Bronchial epithelial cell (primary cell): ENCODE results near the gene SH3GL3. TPM values are rescaled to one million over a fixed set of nuclear protein-coding genes. Genes with fewer than 3 reads are reported as not detected.

Source experiments
- DNase-seq: peaks from one replicate; pipeline ENCODE4 v3.0.0-alpha.2; 2010; ENCODE audit warnings: low read depth
- FAIRE-seq: peaks from 2 replicates; lab custom pipeline; 2011; peaks lifted over from hg19 to GRCh38; lab: Jason Lieb, UNC
- H3K27me3 ChIP-seq: 2 replicates; pipeline ENCODE4 v1.5.1; 2011; ENCODE audit warnings: low read length; ENCODE audit not compliant: control insufficient read depth, insufficient read depth
- H3K36me3 ChIP-seq: 2 replicates; pipeline ENCODE4 v1.5.1; 2011; ENCODE audit warnings: low read length; ENCODE audit not compliant: control insufficient read depth, insufficient read depth
- H3K4me3 ChIP-seq: 2 replicates; pipeline ENCODE4 v1.5.1; 2011; ENCODE audit warnings: mild to moderate bottlenecking, low read depth, low read length, control low read depth
- total RNA-seq: library from RNA; depleted of rRNA; stranded (reverse); fragments of >200 nt; gene quantifications from 2 replicates; pipeline ENCODE4 v1.2.1, GENCODE V29; 2014
- TF ChIP-seq, protein P1 (sequence below): IDR thresholded peaks from 2 replicates; pipeline ENCODE4 v1.5.1; 2011; ENCODE audit warnings: mild to moderate bottlenecking, moderate library complexity, low read length, control low read depth, inconsistent platforms; ENCODE audit not compliant: insufficient read depth, severe bottlenecking

Gene SH3GL3
- total RNA-seq, 1 donor from 2014 or later = 1.1 TPM

DNA sequence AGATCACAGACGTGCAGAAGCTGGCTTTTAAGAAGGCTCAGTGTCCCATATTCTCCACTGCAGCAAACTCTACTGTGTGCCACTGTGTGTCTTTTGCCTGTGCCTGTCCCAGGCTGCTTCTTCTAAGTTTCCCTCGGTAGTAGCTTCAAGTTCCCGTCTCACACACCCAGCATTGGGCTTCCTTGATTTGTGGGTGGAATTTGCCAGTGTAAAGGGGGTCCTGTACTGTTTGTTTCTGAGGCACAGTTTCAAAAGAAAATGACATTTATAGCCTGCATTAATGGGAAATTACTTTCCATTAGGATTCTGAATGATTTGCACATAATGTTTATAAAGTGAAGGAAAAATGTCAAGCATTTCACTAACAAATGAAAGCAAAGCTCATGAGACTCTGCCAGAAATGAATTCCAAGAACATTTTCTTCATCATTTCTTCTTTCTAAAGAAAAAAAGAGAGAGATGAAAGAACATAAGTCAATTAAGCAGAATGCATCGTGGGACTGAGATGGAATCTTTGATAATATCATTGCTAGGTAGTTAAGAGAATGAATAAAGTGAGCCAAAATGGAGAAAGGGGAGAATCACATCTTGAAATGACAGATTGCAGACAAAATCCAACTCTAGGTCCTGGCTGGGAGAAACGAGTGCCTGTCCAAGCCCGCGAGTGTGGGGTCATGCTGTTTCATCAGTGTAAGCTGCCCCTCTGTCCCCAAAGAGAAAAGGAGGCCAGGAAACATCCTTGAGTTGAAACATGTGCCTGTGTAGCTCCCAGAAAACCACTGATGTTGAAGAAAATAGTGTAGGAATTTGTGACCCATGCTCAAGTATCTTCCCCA lies 158.2 kb downstream of the SH3GL3 start:
- Histone ChIP-seq H3K36me3 (no peaks in the 10 kb centered on the region), H3K27me3 (no peaks in the 10 kb centered on the region), H3K4me3 (no peak overlapping the region)
- DNase-seq (no peak), FAIRE-seq (peak; percentile 13)
- TF ChIP-seq, protein P1, sequence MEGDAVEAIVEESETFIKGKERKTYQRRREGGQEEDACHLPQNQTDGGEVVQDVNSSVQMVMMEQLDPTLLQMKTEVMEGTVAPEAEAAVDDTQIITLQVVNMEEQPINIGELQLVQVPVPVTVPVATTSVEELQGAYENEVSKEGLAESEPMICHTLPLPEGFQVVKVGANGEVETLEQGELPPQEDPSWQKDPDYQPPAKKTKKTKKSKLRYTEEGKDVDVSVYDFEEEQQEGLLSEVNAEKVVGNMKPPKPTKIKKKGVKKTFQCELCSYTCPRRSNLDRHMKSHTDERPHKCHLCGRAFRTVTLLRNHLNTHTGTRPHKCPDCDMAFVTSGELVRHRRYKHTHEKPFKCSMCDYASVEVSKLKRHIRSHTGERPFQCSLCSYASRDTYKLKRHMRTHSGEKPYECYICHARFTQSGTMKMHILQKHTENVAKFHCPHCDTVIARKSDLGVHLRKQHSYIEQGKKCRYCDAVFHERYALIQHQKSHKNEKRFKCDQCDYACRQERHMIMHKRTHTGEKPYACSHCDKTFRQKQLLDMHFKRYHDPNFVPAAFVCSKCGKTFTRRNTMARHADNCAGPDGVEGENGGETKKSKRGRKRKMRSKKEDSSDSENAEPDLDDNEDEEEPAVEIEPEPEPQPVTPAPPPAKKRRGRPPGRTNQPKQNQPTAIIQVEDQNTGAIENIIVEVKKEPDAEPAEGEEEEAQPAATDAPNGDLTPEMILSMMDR = no peak

DNA sequence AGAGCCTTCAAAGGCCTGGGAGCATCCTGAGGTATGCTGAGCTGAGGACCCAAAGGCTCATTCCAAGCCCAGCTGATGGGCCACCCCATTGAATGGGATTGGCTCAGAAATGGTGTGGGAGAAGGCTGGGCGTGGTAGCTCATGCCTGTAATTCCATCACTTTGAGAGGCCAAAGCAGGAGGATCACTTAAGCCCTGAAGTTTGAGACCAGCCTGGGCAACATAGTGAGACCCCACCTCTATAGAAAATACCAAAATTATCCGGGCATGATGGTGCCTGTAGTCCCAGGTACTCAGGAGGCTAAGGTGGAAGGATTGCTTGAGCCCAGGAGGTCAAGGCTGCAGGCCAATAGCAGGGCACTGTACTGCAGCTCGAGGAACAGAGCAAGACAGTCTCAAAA lies 163.0 kb downstream of the SH3GL3 start:
- H3K27me3 ChIP-seq = no peaks in the 10 kb centered on the region
- TF ChIP-seq, protein P1 = no peak
- FAIRE-seq (no peak), DNase-seq (no peak)
- H3K4me3 ChIP-seq = no peak overlapping the region
- H3K36me3 ChIP-seq = no peaks in the 10 kb centered on the region

DNA sequence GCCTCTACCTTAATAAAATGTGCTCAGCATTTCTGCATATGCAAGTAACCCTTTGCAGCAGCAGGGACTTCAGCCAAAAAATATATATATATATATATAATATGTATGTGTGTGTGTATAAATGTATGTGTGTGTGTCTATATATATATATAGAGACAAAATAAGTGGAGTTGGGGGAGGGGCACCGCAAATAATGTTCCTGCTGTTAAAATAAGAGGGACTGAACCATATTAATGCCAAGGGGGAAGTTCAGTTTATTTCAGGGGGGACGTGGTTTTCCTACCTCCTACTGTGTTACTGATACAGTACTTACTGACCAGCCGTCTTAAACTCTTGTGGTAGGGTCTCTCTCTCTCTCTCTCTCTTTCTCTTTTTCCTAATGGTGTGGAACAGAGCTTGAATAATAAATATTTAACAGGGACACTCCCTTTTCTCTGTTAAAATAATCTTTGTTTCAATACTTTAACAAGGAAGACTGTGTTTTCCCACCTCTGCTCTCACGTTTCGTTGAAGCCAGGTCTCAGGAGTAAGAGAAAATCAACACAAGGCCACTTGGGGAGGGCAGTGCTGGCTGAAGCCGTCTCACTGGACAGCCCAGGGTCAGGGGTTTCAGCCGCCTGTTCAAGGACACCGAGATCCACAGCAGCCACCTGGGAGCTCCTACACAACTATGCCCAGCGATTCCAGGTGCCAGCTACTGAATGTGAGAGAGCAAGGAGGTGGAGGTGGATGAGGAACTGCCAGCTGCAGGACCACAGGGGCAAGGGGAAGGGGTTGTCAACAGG lies 164.0 kb downstream of the SH3GL3 start:
- H3K4me3 ChIP-seq = no peak overlapping the region
- H3K36me3 ChIP-seq = no peaks in the 10 kb centered on the region
- no peak for DNase-seq
- FAIRE-seq = peak; percentile 76
- TF ChIP-seq, protein P1 = no peak
- H3K27me3 ChIP-seq = no peaks in the 10 kb centered on the region

DNA sequence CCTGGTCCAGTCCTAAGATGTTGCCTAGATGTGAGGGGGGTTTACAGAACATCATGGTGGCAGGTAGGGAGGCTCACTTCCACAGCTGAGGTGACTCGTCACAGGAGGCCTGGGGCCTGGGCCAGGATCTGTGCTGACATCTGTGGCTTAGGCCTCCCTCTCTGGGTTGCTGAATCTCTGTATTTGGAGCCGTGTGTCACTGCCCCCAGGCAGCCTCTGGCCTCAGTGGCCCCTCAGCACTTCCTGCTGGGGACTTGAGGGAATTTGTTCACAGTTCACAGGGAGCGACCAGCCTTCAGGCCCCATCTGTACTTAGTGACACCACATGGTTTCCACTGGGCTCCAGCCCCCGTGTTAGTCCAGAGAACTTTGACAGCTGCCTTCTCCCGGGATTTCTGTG lies 165.1 kb downstream of the SH3GL3 start:
- TF ChIP-seq, protein P1 = no peak
- no peak overlapping the region for H3K4me3 ChIP-seq
- DNase-seq = no peak
- H3K36me3 ChIP-seq = no peaks in the 10 kb centered on the region
- FAIRE-seq = no peak
- H3K27me3 ChIP-seq = no peaks in the 10 kb centered on the region

DNA sequence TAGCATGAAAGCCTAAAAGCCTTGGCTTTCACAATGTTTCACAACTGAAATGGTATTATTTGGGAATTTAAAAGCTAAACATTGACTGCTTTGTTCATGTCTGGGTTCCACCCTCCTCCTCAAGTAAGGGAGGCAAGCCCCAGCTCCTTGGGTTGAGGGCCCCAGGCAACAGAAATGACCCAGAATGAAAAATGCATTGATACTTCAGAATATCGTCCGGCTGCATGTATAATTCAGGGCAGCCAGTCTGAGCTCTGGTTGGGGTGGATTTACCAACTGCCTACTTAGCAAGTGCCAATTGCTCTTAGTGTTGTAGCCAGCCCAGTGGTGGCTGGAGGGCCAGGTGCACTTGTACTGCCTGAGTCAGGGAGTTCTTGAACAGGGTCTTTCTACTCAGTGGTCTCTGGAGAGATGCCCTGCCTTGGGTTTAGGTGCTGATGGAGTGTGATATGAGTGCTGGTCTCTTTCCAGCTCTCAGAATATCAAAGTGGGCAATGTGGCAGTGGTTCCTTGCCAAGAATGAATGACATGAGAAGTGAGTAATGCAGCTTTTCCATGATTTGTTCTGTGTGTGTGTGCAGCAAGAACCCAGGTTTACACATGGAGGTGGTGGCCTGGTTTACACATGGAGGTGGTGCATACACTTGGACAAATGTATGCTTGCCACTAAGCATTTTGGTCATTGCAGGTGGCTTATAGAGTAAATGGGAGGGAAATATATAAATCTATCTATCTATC lies 165.9 kb downstream of the SH3GL3 start:
- Histone ChIP-seq H3K27me3 (no peaks in the 10 kb centered on the region), H3K36me3 (no peaks in the 10 kb centered on the region), H3K4me3 (no peak overlapping the region)
- FAIRE-seq (peak; percentile 95), DNase-seq (no peak)
- TF ChIP-seq, protein P1 = no peak
